NCI-H2107 treated with DMSO at 0.1 percent for 48 hours (cell line): Measurements from ENCODE around the gene BPIFA3.

Experiments
- DNase-seq: peaks from one replicate; lab custom pipeline; 2025; ENCODE audit not compliant: unreplicated experiment; lab: John Stamatoyannopoulos, UW

The BPIFA3 gene

GRCh38 chr20:33259371-33259770 lies 42.2 kb downstream of the BPIFA3 start:
- no peak for DNase-seq

DNA sequence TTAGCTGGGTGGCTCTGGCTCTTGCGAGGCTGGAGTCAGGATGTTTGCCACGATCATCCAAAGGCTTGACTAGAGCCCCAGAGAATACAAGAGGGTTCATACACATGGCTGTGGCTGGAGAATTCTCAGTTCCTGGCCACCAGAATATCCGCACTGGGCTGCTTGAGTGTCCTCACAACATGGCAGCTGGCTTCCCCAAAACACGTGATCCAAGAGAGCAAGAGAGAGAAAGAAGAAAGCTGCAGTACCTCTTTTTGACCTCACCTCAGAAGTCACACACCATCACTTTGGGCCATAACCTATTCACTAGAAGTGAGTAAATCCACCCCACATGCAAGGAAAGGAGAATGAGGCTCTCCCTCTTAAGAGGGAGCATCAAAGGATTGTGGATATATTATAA lies 44.3 kb downstream of the BPIFA3 start:
- no peak for DNase-seq

DNA sequence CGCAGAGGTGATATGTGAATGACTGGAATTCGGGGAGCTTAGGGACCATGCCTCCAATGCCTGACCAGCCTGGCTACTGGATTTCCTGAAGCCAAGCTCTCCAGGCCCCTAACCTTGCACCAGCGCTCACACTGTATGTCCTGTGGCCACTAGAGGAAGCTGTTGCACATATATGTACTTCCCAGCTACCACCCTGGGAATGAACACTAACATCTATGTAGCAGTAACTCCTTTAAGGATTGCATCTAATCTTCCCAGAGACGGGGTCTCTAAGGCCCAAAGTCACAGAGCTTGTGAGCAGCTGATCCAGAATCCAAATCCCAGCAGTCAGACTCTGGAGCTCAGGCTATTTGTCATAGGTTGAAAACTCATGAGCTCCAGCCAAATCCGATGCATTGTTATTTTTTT lies 45.5 kb downstream of the BPIFA3 start:
- DNase-seq: peak; percentile 11

DNA sequence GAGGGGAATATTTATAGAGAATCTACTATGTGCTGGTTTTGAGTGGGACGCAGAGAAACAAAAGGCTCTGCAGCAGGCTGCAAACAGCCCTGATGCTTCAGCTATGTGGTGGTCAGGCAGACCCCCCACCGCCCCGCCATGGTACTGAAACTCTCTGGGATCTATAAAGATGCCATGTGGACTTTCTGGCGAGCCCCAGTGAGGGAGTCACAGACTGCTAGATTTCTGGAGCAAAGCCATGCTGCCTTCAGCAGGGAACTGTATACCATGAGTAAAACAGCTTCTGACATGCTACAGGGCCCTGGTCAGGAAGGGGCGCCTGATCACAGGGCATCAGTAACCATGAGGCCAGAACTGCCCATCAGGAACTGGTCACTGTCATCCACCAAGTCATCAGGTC lies 46.6 kb downstream of the BPIFA3 start:
- no peak for DNase-seq

DNA sequence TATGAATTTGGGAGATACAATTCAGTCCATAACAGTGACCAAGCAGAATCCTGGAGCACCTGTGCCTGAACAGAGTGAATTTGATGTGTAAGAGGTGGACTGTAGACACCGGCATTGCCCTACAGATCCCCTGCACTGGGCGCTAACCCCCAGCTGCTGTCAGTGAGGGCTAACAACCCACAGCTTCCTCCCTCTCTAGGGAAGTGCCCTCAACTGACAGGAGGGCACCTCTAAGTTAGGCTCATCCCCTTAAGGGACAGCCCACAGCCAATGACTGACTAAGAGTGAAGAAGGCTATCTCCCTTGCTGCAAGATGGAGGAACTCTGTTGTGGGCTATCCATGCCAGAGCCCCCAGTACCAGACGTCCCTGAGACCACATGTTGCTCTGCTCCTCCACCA lies 50.5 kb downstream of the BPIFA3 start:
- DNase-seq: no peak

GRCh38 chr20:33272155-33272873 lies 55.2 kb downstream of the BPIFA3 start:
- no peak for DNase-seq

GRCh38 chr20:33273117-33273851 lies 56.1 kb downstream of the BPIFA3 start:
- no peak for DNase-seq

- no peak for DNase-seq
These were observed 58.1 kb downstream of the BPIFA3 start for GRCh38 chr20:33275215-33275614.

DNA sequence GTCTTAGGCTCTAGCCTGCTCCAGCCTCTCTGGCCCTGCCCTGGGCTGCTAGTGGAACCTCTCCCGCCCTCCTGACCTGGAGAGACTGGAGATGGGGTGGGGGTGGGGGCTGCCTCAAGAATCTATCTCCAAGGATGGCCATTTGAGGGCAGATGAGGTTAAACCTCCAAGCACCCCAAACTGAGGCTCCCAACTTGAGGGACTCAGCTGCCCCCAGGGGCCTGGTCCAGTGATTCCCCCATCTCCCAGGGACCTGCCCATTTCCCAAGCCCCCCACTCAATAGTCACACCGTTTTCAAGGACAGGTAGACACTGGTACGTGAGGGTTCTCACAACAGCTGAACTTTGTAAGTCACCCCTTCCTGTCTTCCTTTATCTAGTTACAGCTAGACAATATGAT lies 58.7 kb downstream of the BPIFA3 start:
- DNase-seq: no peak

DNA sequence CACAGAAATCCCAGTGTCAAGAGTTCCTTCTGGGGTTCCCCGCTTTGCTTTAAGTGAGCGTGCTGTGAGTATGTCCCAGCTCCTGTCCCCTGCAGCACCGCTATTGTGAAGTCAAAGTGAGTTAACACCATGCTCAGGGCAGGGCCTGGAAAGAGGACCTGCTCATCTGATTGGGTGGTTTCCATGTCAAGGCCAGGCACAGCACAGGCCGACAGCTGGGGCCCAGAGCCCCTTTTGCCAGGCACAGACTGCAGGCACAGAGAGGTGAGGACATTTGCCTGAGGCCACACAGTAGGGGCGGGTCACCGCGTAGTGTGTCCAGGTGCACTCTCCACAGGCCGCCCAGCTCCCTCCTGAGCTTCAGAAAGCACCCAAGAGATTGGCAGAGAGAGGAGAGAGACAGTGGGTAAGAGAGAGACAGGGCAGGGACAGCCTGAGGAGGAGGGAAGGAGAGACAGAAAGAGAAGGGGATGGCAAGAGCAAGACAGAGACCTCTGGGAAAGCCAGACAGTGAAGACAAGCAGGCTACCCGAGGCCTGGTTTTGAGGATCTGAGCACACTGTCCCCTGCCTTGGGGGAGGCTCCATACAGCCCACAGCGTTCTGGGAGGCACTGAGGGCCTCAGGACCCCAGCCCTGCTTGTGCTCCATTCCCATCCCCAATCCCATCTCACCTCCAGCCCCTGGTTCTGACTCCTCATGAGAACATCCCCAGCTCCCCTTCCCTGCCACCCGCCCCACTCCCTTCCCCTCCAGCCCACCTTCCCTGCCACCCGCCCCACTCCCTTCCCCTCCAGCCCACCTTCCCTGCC lies 59.4 kb downstream of the BPIFA3 start:
- DNase-seq: no peak
